NCI-H1105 (cell line): ENCODE measurements around the gene PTPRN2.
"Not testable (repeated sequence)": the region's sequence is repeated elsewhere in the genome, so short reads cannot be mapped to it uniquely, and the experiment has no call there.

Experiments used
- DNase-seq: peaks from one replicate; lab custom pipeline; 2025; lab: John Stamatoyannopoulos, UW

Gene PTPRN2

GRCh38 chr7:158322616-158323530 lies 264.8 kb downstream of the PTPRN2 start:
- DNase-seq = no peak

- no peak for DNase-seq
Observed at GRCh38 chr7:158321936-158322615, 265.5 kb downstream of the PTPRN2 start.

GRCh38 chr7:158321056-158321700 lies 266.4 kb downstream of the PTPRN2 start:
- no peak for DNase-seq

- no peak for DNase-seq
Observed at GRCh38 chr7:158320328-158320727, 267.3 kb downstream of the PTPRN2 start.

GRCh38 chr7:158318511-158318913 lies 269.1 kb downstream of the PTPRN2 start:
- DNase-seq = no peak

- no peak for DNase-seq
Observed at GRCh38 chr7:158317238-158318205, 270.1 kb downstream of the PTPRN2 start.

- no peak for DNase-seq
Observed at GRCh38 chr7:158316466-158317031, 271.1 kb downstream of the PTPRN2 start.

- no peak for DNase-seq
Observed at GRCh38 chr7:158315881-158316280, 271.7 kb downstream of the PTPRN2 start.

- no peak for DNase-seq
Observed at GRCh38 chr7:158315326-158315725, 272.3 kb downstream of the PTPRN2 start.

GRCh38 chr7:158314394-158314793 lies 273.2 kb downstream of the PTPRN2 start:
- no peak for DNase-seq

- DNase-seq = no peak
Observed at GRCh38 chr7:158313931-158314330, 273.7 kb downstream of the PTPRN2 start.

GRCh38 chr7:158312789-158313188 lies 274.8 kb downstream of the PTPRN2 start:
- DNase-seq = no peak

- DNase-seq = no peak
Observed at GRCh38 chr7:158311791-158312190, 275.8 kb downstream of the PTPRN2 start.

GRCh38 chr7:158310924-158311666 lies 276.5 kb downstream of the PTPRN2 start:
- DNase-seq = no peak

- no peak for DNase-seq
Observed at GRCh38 chr7:158309868-158310763, 277.5 kb downstream of the PTPRN2 start.

- no peak for DNase-seq
Observed at GRCh38 chr7:158308001-158308400, 279.6 kb downstream of the PTPRN2 start.

- not testable (repeated sequence) for DNase-seq
Observed at GRCh38 chr7:158304072-158304471, 283.6 kb downstream of the PTPRN2 start.

GRCh38 chr7:158303121-158303520 lies 284.5 kb downstream of the PTPRN2 start:
- DNase-seq = no peak
